Upper lobe of left lung (tissue), 6 donors: ENCODE results near the gene CCDC92. TPM values are rescaled to one million over a fixed set of nuclear protein-coding genes. Genes with fewer than 3 reads are reported as not detected.

Source experiments
- ATAC-seq, 2 donors: fragments of 200-7000 bp; cut with Tn5 transposase; one replicate each; pipeline ENCODE4 v1.9.1; 2022; ENCODE audit warnings: mild to moderate bottlenecking in 2 of 2, moderate library complexity in 2 of 2; ENCODE audit not compliant: low FRiP score in 2 of 2
- DNase-seq, 2 donors: peaks; one replicate each; pipeline ENCODE4 v3.0.0-alpha.2; 2019 to 2020
- H3K27ac ChIP-seq, 4 donors: fragments of 200-600 bp; sonication (generic); one replicate each; pipeline ENCODE4 v1.5.1; 2016 to 2019
- H3K27me3 ChIP-seq, 4 donors: fragments of 200-600 bp; sonication (generic); one replicate each; pipeline ENCODE4 v1.5.1; 2017 to 2019
- H3K36me3 ChIP-seq, 4 donors: fragments of 200-600 bp; sonication (generic); one replicate each; pipeline ENCODE4 v1.5.1; 2016 to 2019
- H3K4me1 ChIP-seq, 4 donors: fragments of 200-600 bp; sonication (generic); one replicate each; pipeline ENCODE4 v1.5.1; 2018 to 2019
- H3K4me3 ChIP-seq, 4 donors: fragments of 200-600 bp; sonication (generic); one replicate each; pipeline ENCODE4 v1.5.1; 2017 to 2019; ENCODE audit warnings: mild to moderate bottlenecking in 2 of 4, moderate library complexity in 1 of 4
- H3K9me3 ChIP-seq, 4 donors: fragments of 200-600 bp; sonication (generic); one replicate each; pipeline ENCODE4 v1.5.1; 2018 to 2019
- EP300 ChIP-seq, 4 donors: sonication (generic); formaldehyde crosslinking; IDR thresholded peaks; one replicate each; pipeline ENCODE4 v1.5.1; 2017; ENCODE audit warnings: antibody characterized with exemption in 4 of 4, control low read depth in 2 of 4
- POLR2A ChIP-seq, 4 donors: fragments of 450-650 bp; IDR thresholded peaks; one replicate each; pipeline ENCODE4 v1.5.1; 2016 to 2017; ENCODE audit warnings: antibody characterized with exemption in 4 of 4, mild to moderate bottlenecking in 2 of 4
- POLR2AphosphoS5 ChIP-seq, 2 donors: sonication (generic); formaldehyde crosslinking; IDR thresholded peaks; one replicate each; pipeline ENCODE4 v1.5.1; 2017; ENCODE audit warnings: antibody characterized with exemption in 2 of 2
- WGBS, 2 donors: methylation state at CpG; one replicate each; pipeline ENCODE4 v1.1.5; 2017 to 2018; 5-methylcytosine and 5-hydroxymethylcytosine counted together
- total RNA-seq, 6 donors: library from RNA; depleted of rRNA in 4 of 6; stranded (reverse); fragments of >200 nt in 4 of 6; gene quantifications; one replicate each; pipeline versions ENCODE4 v1.1.0 to v1.2.1, GENCODE V29; 2016 to 2021
- TF ChIP-seq, protein P1 (sequence below), 6 experiments: fragments of 450-650 bp in 4 of 6; fragments of 200-600 bp in 2 of 6; sonication (generic) in 2 of 6; IDR thresholded peaks; one replicate each; pipeline ENCODE4 v1.5.1; 2016 to 2019; ENCODE audit warnings: antibody characterized with exemption in 6 of 6
- donor health status: DM: no; HTN: no; CAD: no; lungs with moderate emphysema.
- donor health status: DM: no; HTN: yes; CAD: no; lungs with severe emphysema.

Gene CCDC92
- total RNA-seq, 6 donors from 2014 or later = 33.8 to 48.9 (median 43.7) TPM

DNA sequence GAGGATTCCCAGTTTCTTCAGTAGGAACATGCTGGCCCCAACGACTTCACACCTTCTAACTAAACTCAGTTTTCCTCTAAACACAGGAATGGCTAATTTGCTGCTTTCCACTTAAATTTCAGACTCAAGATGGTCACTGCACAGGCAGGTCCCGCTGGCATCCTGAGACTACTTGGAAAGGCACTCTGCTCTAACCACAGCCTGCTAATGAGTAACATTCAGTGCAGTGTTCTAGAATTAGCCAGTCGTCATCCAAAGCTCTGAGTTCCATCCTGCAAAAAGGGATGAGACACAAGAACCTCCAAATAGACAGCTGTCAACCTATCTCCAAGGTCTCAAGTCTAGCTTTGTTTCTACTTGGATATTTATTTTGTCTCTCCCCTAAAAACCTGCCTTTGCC, 6.0 kb downstream of the CCDC92 start:
- Histone ChIP-seq H3K27me3 (no peaks in the 10 kb centered on the region), H3K36me3 (peaks cover 0 to 5% (median 0%) of the 10 kb centered on the region in 4 donors), H3K4me3 (no peak overlapping the region), H3K9me3 (no peaks in the 10 kb centered on the region), H3K27ac (no peak overlapping the region), H3K4me1 (peaks cover 2 to 19% (median 11%) of the 10 kb centered on the region in 4 donors)
- 61 to 74% methylated on average over 3 of the region's 3 CpGs for WGBS, 2 donors
- ATAC-seq = no peak
- no peak for DNase-seq
- TF ChIP-seq POLR2A (IDR thresholded peaks at IDR 0.05) (no peak), POLR2AphosphoS5 (IDR thresholded peaks at IDR 0.05) (no peak), EP300 (IDR thresholded peaks at IDR 0.05) (no peak)
- TF ChIP-seq, protein P1, sequence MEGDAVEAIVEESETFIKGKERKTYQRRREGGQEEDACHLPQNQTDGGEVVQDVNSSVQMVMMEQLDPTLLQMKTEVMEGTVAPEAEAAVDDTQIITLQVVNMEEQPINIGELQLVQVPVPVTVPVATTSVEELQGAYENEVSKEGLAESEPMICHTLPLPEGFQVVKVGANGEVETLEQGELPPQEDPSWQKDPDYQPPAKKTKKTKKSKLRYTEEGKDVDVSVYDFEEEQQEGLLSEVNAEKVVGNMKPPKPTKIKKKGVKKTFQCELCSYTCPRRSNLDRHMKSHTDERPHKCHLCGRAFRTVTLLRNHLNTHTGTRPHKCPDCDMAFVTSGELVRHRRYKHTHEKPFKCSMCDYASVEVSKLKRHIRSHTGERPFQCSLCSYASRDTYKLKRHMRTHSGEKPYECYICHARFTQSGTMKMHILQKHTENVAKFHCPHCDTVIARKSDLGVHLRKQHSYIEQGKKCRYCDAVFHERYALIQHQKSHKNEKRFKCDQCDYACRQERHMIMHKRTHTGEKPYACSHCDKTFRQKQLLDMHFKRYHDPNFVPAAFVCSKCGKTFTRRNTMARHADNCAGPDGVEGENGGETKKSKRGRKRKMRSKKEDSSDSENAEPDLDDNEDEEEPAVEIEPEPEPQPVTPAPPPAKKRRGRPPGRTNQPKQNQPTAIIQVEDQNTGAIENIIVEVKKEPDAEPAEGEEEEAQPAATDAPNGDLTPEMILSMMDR (IDR thresholded peaks at IDR 0.05) = no peak

DNA sequence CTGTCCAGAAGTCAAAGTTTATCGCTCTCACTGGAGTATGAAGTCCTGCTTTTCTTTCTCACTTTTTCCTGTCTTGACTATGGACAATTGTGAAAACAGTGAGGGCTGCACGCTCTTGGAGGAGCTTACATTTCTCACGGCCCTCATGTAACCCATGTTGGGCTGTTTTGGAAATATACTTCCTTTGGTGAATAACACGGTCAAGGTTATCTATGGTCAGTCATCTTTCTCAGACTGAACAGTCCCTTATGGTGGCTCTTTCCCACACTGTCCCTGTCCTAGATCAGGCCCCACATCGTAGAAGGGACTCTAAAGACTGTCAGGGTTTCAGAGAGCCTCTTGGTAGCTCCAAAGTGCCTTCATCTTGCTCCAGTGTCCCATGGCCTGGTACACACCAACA, 7.2 kb downstream of the CCDC92 start:
- ATAC-seq (no peak), DNase-seq (no peak)
- H3K4me3 ChIP-seq = no peak overlapping the region
- H3K36me3 ChIP-seq = peaks cover 0 to 5% (median 0%) of the 10 kb centered on the region in 4 donors
- 66 to 67% methylated on average over 5 of the region's 5 CpGs for WGBS, 2 donors
- no peaks in the 10 kb centered on the region for H3K27me3 ChIP-seq
- no peaks in the 10 kb centered on the region for H3K9me3 ChIP-seq
- TF ChIP-seq EP300 (IDR thresholded peaks at IDR 0.05) (no peak), POLR2AphosphoS5 (IDR thresholded peaks at IDR 0.05) (no peak), POLR2A (IDR thresholded peaks at IDR 0.05) (no peak)
- TF ChIP-seq, protein P1 (IDR thresholded peaks at IDR 0.05) = no peak
- peaks cover 0 to 14% (median 10%) of the 10 kb centered on the region in 4 donors for H3K4me1 ChIP-seq
- H3K27ac ChIP-seq = no peak overlapping the region

DNA sequence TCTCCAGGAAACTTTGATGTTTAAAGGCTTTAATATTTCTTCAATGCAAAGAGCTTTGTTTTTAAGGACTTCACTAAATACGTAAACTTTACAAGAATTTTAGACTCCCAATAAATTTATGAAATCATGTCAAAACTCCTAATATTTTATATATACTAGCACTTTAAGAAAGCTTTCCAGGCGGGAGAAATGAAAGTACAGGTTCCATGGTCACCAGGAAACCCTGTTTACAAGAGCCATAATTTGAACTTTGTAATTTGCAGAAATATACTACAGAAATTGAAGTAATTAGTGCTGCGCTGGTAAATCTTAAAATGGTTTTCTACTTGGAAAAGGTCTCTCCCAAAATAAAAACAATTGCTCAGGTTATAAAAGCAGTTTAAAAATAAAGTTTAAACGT, 8.8 kb downstream of the CCDC92 start:
- Histone ChIP-seq H3K27ac (no peak overlapping the region), H3K27me3 (no peaks in the 10 kb centered on the region), H3K9me3 (no peaks in the 10 kb centered on the region), H3K4me3 (no peak overlapping the region), H3K36me3 (peaks cover 0 to 5% (median 0%) of the 10 kb centered on the region in 4 donors), H3K4me1 (peaks cover 0 to 9% (median 4%) of the 10 kb centered on the region in 4 donors)
- DNase-seq = no peak
- ATAC-seq = no peak
- no peak for TF ChIP-seq POLR2AphosphoS5 (IDR thresholded peaks at IDR 0.05)
- TF ChIP-seq, protein P1 (IDR thresholded peaks at IDR 0.05) = no peak
- TF ChIP-seq EP300 (IDR thresholded peaks at IDR 0.05) = no peak
- TF ChIP-seq POLR2A (IDR thresholded peaks at IDR 0.05) = no peak
- WGBS, 2 donors = 86 to 88% methylated on average over 4 of the region's 4 CpGs

DNA sequence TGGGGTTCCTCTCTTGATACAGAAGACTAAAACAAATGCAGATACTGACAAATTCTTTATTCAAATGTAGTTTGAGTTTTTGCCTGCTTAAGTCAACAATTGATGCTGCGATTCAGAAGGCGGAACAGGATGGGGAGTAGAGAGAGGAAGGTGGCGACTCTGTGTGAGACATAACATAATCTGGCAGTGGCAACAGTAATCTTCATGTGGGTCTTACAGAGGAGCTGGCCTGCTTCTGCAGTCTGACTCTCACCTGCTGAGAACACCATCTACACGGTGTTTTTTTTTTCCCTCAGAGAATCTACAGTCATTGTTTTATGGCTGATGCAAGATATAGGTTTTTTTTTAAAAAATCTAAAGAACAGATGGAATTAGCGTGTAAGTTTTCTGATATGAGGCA, 10.1 kb downstream of the CCDC92 start:
- Histone ChIP-seq H3K36me3 (peaks cover 0 to 5% (median 0%) of the 10 kb centered on the region in 4 donors), H3K27ac (no peak overlapping the region), H3K9me3 (no peaks in the 10 kb centered on the region), H3K27me3 (no peaks in the 10 kb centered on the region), H3K4me1 (peaks cover 0 to 9% (median 4%) of the 10 kb centered on the region in 4 donors), H3K4me3 (no peak overlapping the region)
- DNase-seq = no peak
- ATAC-seq = no peak
- TF ChIP-seq EP300 (IDR thresholded peaks at IDR 0.05) (no peak), POLR2AphosphoS5 (IDR thresholded peaks at IDR 0.05) (no peak), POLR2A (IDR thresholded peaks at IDR 0.05) (no peak)
- TF ChIP-seq, protein P1 (IDR thresholded peaks at IDR 0.05) = no peak
- 73 to 80% methylated on average over 5 of the region's 5 CpGs for WGBS, 2 donors
